H1 (cell line): ENCODE data around the gene UGT1A6. TPM values are rescaled to one million over a fixed set of nuclear protein-coding genes. Genes with fewer than 3 reads are reported as not detected.

Source experiments
- CTCF ChIP-seq, 3 experiments: IDR thresholded peaks; 1 replicate in 2 of 3; 2 replicates in 1 of 3; pipeline versions ENCODE4 v1.5.1 to v1.6.1; 2011; ENCODE audit warnings: low read length in 3 of 3, mild to moderate bottlenecking in 3 of 3, inconsistent platforms in 2 of 3, low read depth in 1 of 3, moderate library complexity in 1 of 3; ENCODE audit not compliant: insufficient read depth in 1 of 3; ENCODE audit errors: control extremely low read depth in 1 of 3
- POLR2A ChIP-seq, 2 experiments: IDR thresholded peaks; 1 replicate in 1 of 2; 2 replicates in 1 of 2; pipeline ENCODE4 v1.6.1; 2011; ENCODE audit warnings: low read depth in 2 of 2, low read length in 2 of 2, mild to moderate bottlenecking in 2 of 2; ENCODE audit errors: control extremely low read depth in 1 of 2
- RBBP5 ChIP-seq: IDR thresholded peaks from 2 replicates; pipeline ENCODE4 v1.7.1; 2012; ENCODE audit warnings: low read depth, mild to moderate bottlenecking, inconsistent platforms, low read length, moderate library complexity, borderline replicate concordance
- SIN3A ChIP-seq, 2 experiments: IDR thresholded peaks in 1 of 2; conservative IDR thresholded peaks in 1 of 2; 2 replicates each; pipeline ENCODE4 v1.6.1; 2011 to 2012; ENCODE audit warnings: low read length in 2 of 2, improper control_type of control experiment in 1 of 2, low read depth in 1 of 2, mild to moderate bottlenecking in 1 of 2
- SP4 ChIP-seq: IDR thresholded peaks from 2 replicates; pipeline ENCODE4 v1.6.1; 2012; ENCODE audit warnings: low read length, inconsistent platforms
- TAF1 ChIP-seq: IDR thresholded peaks from 2 replicates; pipeline ENCODE4 v1.6.1; 2011; ENCODE audit warnings: mild to moderate bottlenecking, low read depth, low read length
- polyA plus RNA-seq, 7 experiments: library from polyadenylated mRNA; depleted of rRNA in 3 of 7; stranded (reverse) in 5 of 7; unstranded in 2 of 7; fragments of >200 nt in 5 of 7; fragments of 200-250 nt in 2 of 7; gene quantifications; 1 replicate in 5 of 7; 2 replicates in 1 of 7; 4 replicates in 1 of 7; pipeline versions ENCODE4 v1.2.1 to v1.2.3, GENCODE V29; 2011 to 2013; ENCODE audit warnings: missing spikeins in 2 of 7, mixed read lengths in 2 of 7
- total RNA-seq: library from RNA; stranded (reverse); fragmentation: NEBNext Ultra II Directional; extraction: Animal tissue kit (Norgen Biotek cat#: 25700); gene quantifications from 2 replicates; pipeline ENCODE4 v1.2.1, GENCODE V29; 2021

Gene UGT1A6
- total and polyA plus RNA-seq, 2 of the 8 experiments (the other 6 are each of a cell fraction or from before 2014, with no cell fraction given): not detected

GRCh38 chr2:233773854-233774253 is 81.2 kb downstream of the UGT1A6 start (continued):
- TF ChIP-seq CTCF (IDR thresholded peaks at IDR 0.05; ENCODE audit: control extremely low read depth in 1 of 3, insufficient read depth in 1 of 3, low read depth in 1 of 3, low read length in 3 of 3) (no peak), POLR2A (IDR thresholded peaks at IDR 0.05; ENCODE audit: control extremely low read depth in 1 of 2, low read depth in 2 of 2, low read length in 2 of 2) (no peak), RBBP5 (no peak), SP4 (no peak), SIN3A (conservative IDR thresholded peaks at IDR 0.05 in 1 of 2, IDR thresholded peaks at IDR 0.05 in 1 of 2; ENCODE audit: low read depth in 1 of 2, low read length in 2 of 2) (no peak), TAF1 (no peak)
